Cardiac muscle cell (in vitro differentiated cells and primary cell): ENCODE measurements around the gene PARD3. TPM values are rescaled to one million over a fixed set of nuclear protein-coding genes. Genes with fewer than 3 reads are reported as not detected.

ENCODE experiments used
- DNase-seq, 2 donors: peaks; one replicate each; pipeline versions ENCODE4 v3.0.0 to v3.0.0-alpha.2; 2010 to 2017; ENCODE audit warnings: low read depth in 1 of 2, low spot score in 1 of 2
- H3K27ac ChIP-seq: fragments of 200-600 bp; sonication (generic); 2 replicates; pipeline ENCODE4 v1.5.1; 2016
- H3K27me3 ChIP-seq: fragments of 200-600 bp; sonication (generic); 2 replicates; pipeline ENCODE4 v1.6.0; 2016; ENCODE audit warnings: control low read depth
- H3K36me3 ChIP-seq: fragments of 200-600 bp; sonication (generic); 2 replicates; pipeline ENCODE4 v1.5.1; 2016; ENCODE audit warnings: control low read depth
- H3K4me1 ChIP-seq: fragments of 200-600 bp; sonication (generic); 2 replicates; pipeline ENCODE4 v1.8.1; 2017; ENCODE audit warnings: low read depth, mild to moderate bottlenecking, mixed run types
- H3K4me3 ChIP-seq: fragments of 200-600 bp; sonication (generic); 2 replicates; pipeline ENCODE4 v1.5.1; 2016; ENCODE audit warnings: mild to moderate bottlenecking
- H3K9me3 ChIP-seq: fragments of 200-600 bp; sonication (generic); 2 replicates; pipeline ENCODE4 v1.5.1; 2017; ENCODE audit warnings: low read depth, mild to moderate bottlenecking, control low read depth
- CTCF ChIP-seq: IDR thresholded peaks from 2 replicates; pipeline ENCODE4 v1.5.1; 2012; ENCODE audit warnings: low read depth, mild to moderate bottlenecking, low read length
- polyA plus RNA-seq: library from polyadenylated mRNA; unstranded; fragments of >200 nt; fragmentation: Nextera tagmentation; extraction: Ambion mirVana; gene quantifications from 2 replicates; pipeline ENCODE4 v1.2.1, GENCODE V29; 2016
- total RNA-seq: library from RNA; depleted of rRNA; stranded (reverse); fragments of >200 nt; gene quantifications from 2 replicates; pipeline ENCODE4 v1.2.3, GENCODE V29; 2016

PARD3 gene
- total and polyA plus RNA-seq, 2 experiments from 2014 or later, result 36.5 to 64.8 TPM

- Histone ChIP-seq H3K36me3 (no peaks in the 10 kb centered on the region), H3K9me3 (no peaks in the 10 kb centered on the region), H3K4me1 (peaks cover 12% of the 10 kb centered on the region), H3K27me3 (no peaks in the 10 kb centered on the region), H3K27ac (no peak overlapping the region), H3K4me3 (no peak overlapping the region)
- no peak for DNase-seq
- TF ChIP-seq CTCF, result no peak
Measured at GRCh38 chr10:34773636-34774630, 41.2 kb downstream of the PARD3 start.

- Histone ChIP-seq H3K36me3 (no peaks in the 10 kb centered on the region), H3K4me3 (no peak overlapping the region), H3K9me3 (no peaks in the 10 kb centered on the region), H3K27ac (no peak overlapping the region), H3K27me3 (no peaks in the 10 kb centered on the region), H3K4me1 (peaks cover 19% of the 10 kb centered on the region)
- TF ChIP-seq CTCF, result no peak
- DNase-seq, result no peak
Measured at GRCh38 chr10:34771525-34771924, 43.6 kb downstream of the PARD3 start.

GRCh38 chr10:34771106-34771505 lies 44.0 kb downstream of the PARD3 start:
- H3K4me3 ChIP-seq, result no peak overlapping the region
- no peak for TF ChIP-seq CTCF
- no peaks in the 10 kb centered on the region for H3K9me3 ChIP-seq
- H3K4me1 ChIP-seq, result peaks cover 19% of the 10 kb centered on the region
- H3K36me3 ChIP-seq, result no peaks in the 10 kb centered on the region
- H3K27ac ChIP-seq, result no peak overlapping the region
- DNase-seq, result no peak
- no peaks in the 10 kb centered on the region for H3K27me3 ChIP-seq

GRCh38 chr10:34769899-34770298 lies 45.2 kb downstream of the PARD3 start:
- H3K27ac ChIP-seq, result no peak overlapping the region
- no peaks in the 10 kb centered on the region for H3K27me3 ChIP-seq
- H3K36me3 ChIP-seq, result no peaks in the 10 kb centered on the region
- no peaks in the 10 kb centered on the region for H3K9me3 ChIP-seq
- no peak for TF ChIP-seq CTCF
- no peak overlapping the region for H3K4me3 ChIP-seq
- peaks cover 26% of the 10 kb centered on the region for H3K4me1 ChIP-seq
- no peak for DNase-seq

GRCh38 chr10:34768972-34769330 lies 46.1 kb downstream of the PARD3 start:
- no peaks in the 10 kb centered on the region for H3K27me3 ChIP-seq
- H3K4me1 ChIP-seq, result peaks cover 35% of the 10 kb centered on the region
- no peaks in the 10 kb centered on the region for H3K9me3 ChIP-seq
- no peak overlapping the region for H3K4me3 ChIP-seq
- no peak for TF ChIP-seq CTCF
- no peak overlapping the region for H3K27ac ChIP-seq
- H3K36me3 ChIP-seq, result no peaks in the 10 kb centered on the region
- no peak for DNase-seq
